Measurements from ENCODE around the gene FAAP100. TPM values are rescaled to one million over a fixed set of nuclear protein-coding genes. Genes with fewer than 3 reads are reported as not detected.

The FAAP100 gene
- total RNA-seq, 4 donors from 2014 or later = 9.2 to 27.7 (median 11.9) TPM

- TF ChIP-seq CTCF (IDR thresholded peaks at IDR 0.05; ENCODE audit: low read depth) = no peak
Observed at GRCh38 chr17:81508639-81509206, 43.4 kb downstream of the FAAP100 start.

- no peak for TF ChIP-seq CTCF (IDR thresholded peaks at IDR 0.05; ENCODE audit: low read depth)
Observed at GRCh38 chr17:81503619-81504018, 48.5 kb downstream of the FAAP100 start.

- no peak for TF ChIP-seq CTCF (IDR thresholded peaks at IDR 0.05; ENCODE audit: low read depth)
Observed at GRCh38 chr17:81502471-81503017, 49.6 kb downstream of the FAAP100 start.

GRCh38 chr17:81500047-81500446, 52.1 kb downstream of the FAAP100 start:
- no peak for TF ChIP-seq CTCF (IDR thresholded peaks at IDR 0.05; ENCODE audit: low read depth)

- no peak for TF ChIP-seq CTCF (IDR thresholded peaks at IDR 0.05; ENCODE audit: low read depth)
Observed at GRCh38 chr17:81499601-81499970, 52.6 kb downstream of the FAAP100 start.

- TF ChIP-seq CTCF (IDR thresholded peaks at IDR 0.05; ENCODE audit: low read depth) = no peak
Observed at GRCh38 chr17:81498953-81499600, 53.1 kb downstream of the FAAP100 start.

GRCh38 chr17:81494626-81495377, 57.4 kb downstream of the FAAP100 start:
- TF ChIP-seq CTCF (IDR thresholded peaks at IDR 0.05; ENCODE audit: low read depth) = no peak
